ENCODE results near the gene TMEM200A.

Gene TMEM200A

DNA sequence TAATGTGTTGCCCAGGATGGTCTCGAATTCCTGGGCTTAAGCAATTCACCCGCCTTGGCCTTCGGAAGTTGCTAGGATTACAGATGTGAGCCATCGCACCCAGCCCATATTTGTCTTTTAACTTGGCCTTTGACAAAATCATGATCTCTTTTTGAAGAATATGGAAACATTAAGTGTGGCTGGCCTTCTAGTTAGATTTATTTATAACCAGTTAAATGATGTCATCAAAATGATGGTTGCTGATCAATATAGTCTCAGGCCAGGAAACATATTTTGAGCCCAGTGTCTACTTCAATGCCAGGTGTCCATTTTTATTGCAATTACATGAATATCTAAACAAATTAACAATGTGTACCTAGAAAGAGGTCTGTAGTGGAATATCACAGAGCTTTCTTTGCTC is 69.4 kb downstream of the TMEM200A start:
- TF ChIP-seq, protein P1, sequence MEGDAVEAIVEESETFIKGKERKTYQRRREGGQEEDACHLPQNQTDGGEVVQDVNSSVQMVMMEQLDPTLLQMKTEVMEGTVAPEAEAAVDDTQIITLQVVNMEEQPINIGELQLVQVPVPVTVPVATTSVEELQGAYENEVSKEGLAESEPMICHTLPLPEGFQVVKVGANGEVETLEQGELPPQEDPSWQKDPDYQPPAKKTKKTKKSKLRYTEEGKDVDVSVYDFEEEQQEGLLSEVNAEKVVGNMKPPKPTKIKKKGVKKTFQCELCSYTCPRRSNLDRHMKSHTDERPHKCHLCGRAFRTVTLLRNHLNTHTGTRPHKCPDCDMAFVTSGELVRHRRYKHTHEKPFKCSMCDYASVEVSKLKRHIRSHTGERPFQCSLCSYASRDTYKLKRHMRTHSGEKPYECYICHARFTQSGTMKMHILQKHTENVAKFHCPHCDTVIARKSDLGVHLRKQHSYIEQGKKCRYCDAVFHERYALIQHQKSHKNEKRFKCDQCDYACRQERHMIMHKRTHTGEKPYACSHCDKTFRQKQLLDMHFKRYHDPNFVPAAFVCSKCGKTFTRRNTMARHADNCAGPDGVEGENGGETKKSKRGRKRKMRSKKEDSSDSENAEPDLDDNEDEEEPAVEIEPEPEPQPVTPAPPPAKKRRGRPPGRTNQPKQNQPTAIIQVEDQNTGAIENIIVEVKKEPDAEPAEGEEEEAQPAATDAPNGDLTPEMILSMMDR (IDR thresholded peaks at IDR 0.05; ENCODE audit: low read depth, low read length, missing control alignments): no peak
- no peak overlapping the region for H3K27ac ChIP-seq
- no peak for DNase-seq
- H3K27me3 ChIP-seq (replicated peaks): no peaks in the 10 kb centered on the region
- in situ Hi-C loops (cut with HindIII; ENCODE audit: low pct_ligation_motif_present, low sequenced_read_pairs): no loop called here
- H3K36me3 ChIP-seq (replicated peaks): no peaks in the 10 kb centered on the region
- H3K4me3 ChIP-seq (ENCODE audit: low read depth, low read length): no peak overlapping the region

DNA sequence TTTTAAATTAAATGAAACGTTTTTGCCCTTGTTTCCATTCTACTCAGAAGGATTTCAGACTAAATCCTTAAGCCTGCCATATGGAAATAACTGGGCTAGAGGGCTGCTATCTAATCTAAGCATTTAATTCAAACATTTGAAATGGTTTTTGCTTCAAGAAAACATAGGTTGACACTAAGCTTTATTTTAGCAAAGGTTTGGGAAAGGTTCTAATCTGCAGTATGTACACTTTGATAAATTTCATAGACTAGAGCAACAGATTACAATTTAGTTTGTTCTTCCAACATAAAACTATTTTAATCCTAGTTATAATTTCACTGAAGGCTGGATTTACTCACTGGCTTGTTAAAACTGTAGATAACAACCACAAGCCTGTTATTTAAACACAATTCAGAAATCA is 72.1 kb downstream of the TMEM200A start:
- TF ChIP-seq, protein P1 (IDR thresholded peaks at IDR 0.05; ENCODE audit: low read depth, low read length, missing control alignments): no peak
- Histone ChIP-seq H3K4me3 (ENCODE audit: low read depth, low read length) (no peak overlapping the region), H3K36me3 (replicated peaks) (peaks cover 13% of the 10 kb centered on the region), H3K27ac (no peak overlapping the region), H3K27me3 (replicated peaks) (no peaks in the 10 kb centered on the region)
- no peak for DNase-seq
- in situ Hi-C loops (cut with HindIII; ENCODE audit: low pct_ligation_motif_present, low sequenced_read_pairs): no loop called here

DNA sequence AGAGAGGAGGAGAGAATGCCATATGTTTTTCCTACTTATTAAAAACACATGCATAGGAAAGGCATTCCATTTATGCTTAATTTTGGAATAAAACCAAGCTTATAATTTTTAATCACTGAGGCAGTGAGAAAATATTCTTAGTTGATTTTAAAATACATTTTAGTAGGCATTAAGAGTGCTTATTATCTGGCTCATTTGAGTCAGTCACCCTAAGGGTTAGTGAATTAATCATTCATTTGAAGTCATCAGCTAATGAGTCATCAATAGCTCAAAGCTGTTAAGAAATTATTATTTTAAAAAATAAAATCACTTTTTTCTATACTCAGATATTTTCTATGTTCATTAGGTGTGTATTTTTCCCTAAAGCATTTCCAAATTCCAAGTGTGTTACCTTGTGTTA is 81.6 kb downstream of the TMEM200A start:
- H3K36me3 ChIP-seq (replicated peaks): no peaks in the 10 kb centered on the region
- in situ Hi-C loops (cut with HindIII; ENCODE audit: low pct_ligation_motif_present, low sequenced_read_pairs): no loop called here
- no peak for DNase-seq
- TF ChIP-seq, protein P1 (IDR thresholded peaks at IDR 0.05; ENCODE audit: low read depth, low read length, missing control alignments): no peak
- no peaks in the 10 kb centered on the region for H3K27me3 ChIP-seq (replicated peaks)
- H3K27ac ChIP-seq: no peak overlapping the region
- H3K4me3 ChIP-seq (ENCODE audit: low read depth, low read length): no peak overlapping the region

DNA sequence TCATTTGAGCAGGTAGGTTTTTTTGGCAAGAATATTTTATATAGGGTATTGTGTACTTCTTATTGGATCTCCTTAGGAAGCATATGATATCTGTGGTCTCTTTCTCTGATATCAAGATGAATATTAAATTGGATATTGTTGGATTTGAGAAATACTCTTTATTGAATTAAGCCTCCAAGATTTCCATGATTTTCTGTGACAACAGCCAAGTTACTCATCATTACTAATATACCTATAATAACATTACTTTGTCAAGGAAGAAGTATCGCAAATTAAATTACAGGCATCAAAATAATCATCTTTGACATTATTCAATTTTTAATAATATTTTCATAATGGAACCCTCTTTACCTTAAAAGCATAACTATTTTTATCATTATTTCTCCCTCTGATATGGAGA is 86.5 kb downstream of the TMEM200A start:
- in situ Hi-C loops (cut with HindIII; ENCODE audit: low pct_ligation_motif_present, low sequenced_read_pairs): no loop called here
- DNase-seq: no peak
- H3K36me3 ChIP-seq (replicated peaks): no peaks in the 10 kb centered on the region

DNA sequence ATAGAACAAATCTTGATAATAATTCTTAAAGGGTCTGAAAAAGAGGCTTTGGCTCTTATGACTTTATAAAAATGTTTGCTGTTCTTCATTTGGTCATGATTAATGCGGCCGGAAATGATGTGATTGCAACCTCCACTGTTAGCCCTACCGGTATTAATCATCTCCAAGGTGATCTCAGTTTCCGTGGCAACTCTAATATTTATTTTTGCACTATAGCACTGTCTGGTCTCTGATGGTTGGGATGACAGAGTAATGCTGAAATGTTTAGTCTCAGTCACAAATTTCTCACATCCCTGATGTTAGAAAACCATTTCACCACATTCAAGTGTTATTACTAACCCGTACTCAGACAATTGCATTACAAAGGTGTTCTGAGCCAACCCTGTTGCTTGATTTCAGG is 87.4 kb downstream of the TMEM200A start:
- H3K27ac ChIP-seq: peak overlapping the region; percentile 71
- no peaks in the 10 kb centered on the region for H3K27me3 ChIP-seq (replicated peaks)
- in situ Hi-C loops (cut with HindIII; ENCODE audit: low pct_ligation_motif_present, low sequenced_read_pairs): no loop called here
- no peaks in the 10 kb centered on the region for H3K36me3 ChIP-seq (replicated peaks)
- no peak overlapping the region for H3K4me3 ChIP-seq (ENCODE audit: low read depth, low read length)
- DNase-seq: peak; percentile 90
- TF ChIP-seq, protein P1 (IDR thresholded peaks at IDR 0.05; ENCODE audit: low read depth, low read length, missing control alignments): no peak

More for the DNA sequence above, 86.5 kb downstream of the TMEM200A start:
- H3K4me3 ChIP-seq (ENCODE audit: low read depth, low read length): no peak overlapping the region
- TF ChIP-seq, protein P1 (IDR thresholded peaks at IDR 0.05; ENCODE audit: low read depth, low read length, missing control alignments): no peak
- H3K27me3 ChIP-seq (replicated peaks): no peaks in the 10 kb centered on the region
- peak overlapping the region; percentile 71 for H3K27ac ChIP-seq

DNA sequence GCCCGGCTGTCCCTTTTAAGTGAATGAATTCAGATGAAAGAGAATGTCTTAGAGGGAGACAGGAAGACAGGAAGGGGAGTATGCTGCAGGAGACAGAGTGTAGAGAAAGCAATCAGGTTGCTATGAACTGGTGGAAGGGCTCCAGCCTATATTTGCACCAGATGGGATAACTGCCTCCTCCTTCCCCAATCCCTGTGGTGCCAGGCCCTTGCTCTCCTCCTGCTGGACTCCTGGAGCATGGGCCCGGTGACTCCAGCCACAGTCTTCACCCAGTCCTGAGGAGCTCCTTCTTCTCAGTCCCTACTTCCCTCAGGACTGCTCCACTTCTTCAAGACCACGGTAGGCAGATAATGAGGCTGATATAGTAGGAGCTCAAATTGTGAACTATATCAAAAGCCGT is 91.8 kb downstream of the TMEM200A start:
- H3K36me3 ChIP-seq (replicated peaks): no peaks in the 10 kb centered on the region
- in situ Hi-C loops (cut with HindIII; ENCODE audit: low pct_ligation_motif_present, low sequenced_read_pairs): no loop called here
- DNase-seq: no peak
- H3K27ac ChIP-seq: no peak overlapping the region
- no peaks in the 10 kb centered on the region for H3K27me3 ChIP-seq (replicated peaks)
- no peak overlapping the region for H3K4me3 ChIP-seq (ENCODE audit: low read depth, low read length)
- TF ChIP-seq, protein P1 (IDR thresholded peaks at IDR 0.05; ENCODE audit: low read depth, low read length, missing control alignments): peak; percentile 46
